Adrenal gland (tissue), 12 donors: ENCODE measurements around the gene TBX6. TPM values are rescaled to one million over a fixed set of nuclear protein-coding genes. Genes with fewer than 3 reads are reported as not detected.

Source experiments
- DNase-seq, 7 donors: peaks; one replicate each; pipeline ENCODE4 v3.0.0-alpha.2; 2019 to 2020
- H3K27ac ChIP-seq, 5 donors: fragments of 200-600 bp; sonication (generic) in 4 of 5; 1 replicate in 3 of 5; 2 replicates in 2 of 5; pipeline versions ENCODE4 v1.5.1 to v1.8.0; 2016 to 2020; ENCODE audit warnings: mild to moderate bottlenecking in 1 of 5
- H3K27me3 ChIP-seq: fragments of 200-600 bp; 2 replicates; pipeline ENCODE4 v1.8.0; 2021
- H3K36me3 ChIP-seq, 2 donors: fragments of 200-600 bp; replicated peaks in 1 of 2; 1 replicate in 1 of 2; 2 replicates in 1 of 2; pipeline versions ENCODE4 v1.5.1 to v1.8.0; 2018 to 2022
- H3K4me1 ChIP-seq, 2 donors: fragments of 200-600 bp; replicated peaks in 1 of 2; 1 replicate in 1 of 2; 2 replicates in 1 of 2; pipeline versions ENCODE4 v1.5.1 to v1.8.0; 2018 to 2021
- H3K4me3 ChIP-seq, 4 donors: fragments of 200-600 bp; sonication (generic) in 3 of 4; one replicate each; pipeline ENCODE4 v1.5.1; 2016 to 2018
- H3K9me3 ChIP-seq, 3 donors: fragments of 200-600 bp; sonication (generic) in 1 of 3; replicated peaks in 1 of 3; 1 replicate in 2 of 3; 2 replicates in 1 of 3; pipeline versions ENCODE4 v1.5.1 to v1.8.0; 2016 to 2021
- POLR2A ChIP-seq, 2 donors: fragments of 450-650 bp; IDR thresholded peaks; one replicate each; pipeline ENCODE4 v1.6.1; 2017; ENCODE audit warnings: antibody characterized with exemption in 2 of 2, mild to moderate bottlenecking in 2 of 2, moderate library complexity in 1 of 2
- WGBS, 4 donors: extraction: QIAGEN DNeasy Blood & Tissue Kit in 2 of 4; methylation state at CpG; one replicate each; pipeline versions ENCODE4 v1.1.5 to v1.1.7; 2013 to 2017; 5-methylcytosine and 5-hydroxymethylcytosine counted together
- intact Hi-C, 2 donors: fragments of 100-400 bp; cut with DNase I; formaldehyde crosslinking; loops; one replicate each; pipeline versions ENCODE4 v1.14.1 to v1.15.0; 2022 to 2023
- polyA plus RNA-seq, 3 donors: library from polyadenylated mRNA; stranded (reverse); fragments of 200-250 nt in 2 of 3; fragments of 350-450 nt in 1 of 3; fragmentation: Illumina TruSeq in 1 of 3; extraction: RNeasy Lipid Tissue Mini Kit (QIAGEN cat#74804) in 1 of 3; gene quantifications; one replicate each; pipeline ENCODE4 v1.2.3, GENCODE V29; 2013 to 2014
- total RNA-seq, 9 donors: library from RNA; depleted of rRNA in 4 of 9; stranded (reverse); fragments of >200 nt in 4 of 9; fragments of 120-200 nt in 1 of 9; fragmentation: NEBNext Ultra II Directional in 1 of 9; extraction: Animal tissue kit (Norgen Biotek cat#: 25700) in 1 of 9; gene quantifications; one replicate each; pipeline versions ENCODE4 v1.1.0 to v1.2.4, GENCODE V29; 2013 to 2023
- TF ChIP-seq, protein P1 (sequence below), 6 experiments: fragments of 450-650 bp in 4 of 6; fragments of 200-600 bp in 2 of 6; sonication (generic) in 1 of 6; IDR thresholded peaks; 1 replicate in 5 of 6; 2 replicates in 1 of 6; pipeline versions ENCODE4 v1.5.1 to v1.8.0; 2016 to 2021; ENCODE audit warnings: antibody characterized with exemption in 6 of 6, mild to moderate bottlenecking in 2 of 6, moderate library complexity in 1 of 6
- donor health status: healthy with polysubstance abuse.
- donor health status: Bipolar disorder and iron deficiency.
- donor health status: DM: yes; HTN: yes; CAD: no.
- donor health status: DM: no; HTN: no; CAD: no.
- donor health status: DM: no; HTN: no; CAD: no.
- donor health status: DM: yes; HTN: yes; CAD: no.

The TBX6 gene
- total and polyA plus RNA-seq, 12 donors: 0.22 to 5.1 (median 2.0) TPM

DNA sequence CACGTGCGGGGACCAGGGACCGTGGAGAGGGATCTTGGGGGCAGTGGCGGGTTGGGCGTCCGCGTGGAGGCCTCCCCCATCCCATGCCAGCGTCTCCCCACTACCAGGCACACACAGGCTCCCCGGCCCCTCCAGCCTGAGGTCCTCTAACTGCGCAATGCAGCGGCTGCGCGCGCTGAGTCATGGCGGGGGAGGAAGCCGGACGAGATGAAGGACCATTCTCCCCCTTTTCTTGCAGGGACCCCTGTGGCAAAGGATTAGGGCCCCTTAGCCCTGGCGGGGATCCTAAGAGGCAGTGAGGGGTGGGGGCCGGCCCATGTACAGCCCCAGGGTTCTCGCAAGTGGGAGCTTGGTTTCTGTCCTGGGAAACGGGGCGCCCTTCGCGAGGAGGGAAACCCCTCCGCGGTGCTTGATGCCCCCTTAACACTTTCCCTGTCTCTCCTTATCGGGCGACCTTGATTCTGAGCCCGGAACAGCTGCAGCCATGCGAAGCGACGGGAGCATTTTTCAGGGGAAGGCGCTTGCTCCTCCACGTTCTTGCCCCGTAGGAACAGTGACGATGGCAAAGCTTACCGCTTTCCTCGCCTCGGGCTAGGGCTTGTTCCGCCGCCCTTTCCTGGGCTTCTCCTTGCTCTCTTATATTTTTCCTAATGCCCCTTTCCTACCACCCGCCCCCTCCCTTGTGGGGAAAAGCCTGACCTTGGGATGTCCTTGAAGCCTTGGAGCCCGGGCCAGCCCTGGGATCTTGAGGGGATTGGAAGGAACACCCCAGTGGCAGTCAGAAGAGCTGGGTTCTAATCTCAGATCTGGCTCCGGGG lies 25.6 kb downstream of the TBX6 start:
- H3K4me1 ChIP-seq: peaks cover 41 to 50% of the 10 kb centered on the region in 2 donors
- 1% methylated on average over 20 to 44 of the region's 44 CpGs for WGBS, 4 donors
- peak overlapping the region; percentile 76 to 100 (median 99) for H3K27ac ChIP-seq
- peaks cover 0 to 45% of the 10 kb centered on the region in 2 donors for H3K36me3 ChIP-seq
- H3K4me3 ChIP-seq: peak overlapping the region; percentile 41 to 96 (median 88)
- H3K27me3 ChIP-seq: no peaks in the 10 kb centered on the region
- peak in 6 of 7 donors; percentile 45 to 79 (median 74) for DNase-seq
- intact Hi-C loops: no loop called here
- no peaks in the 10 kb centered on the region for H3K9me3 ChIP-seq
- TF ChIP-seq, protein P1, sequence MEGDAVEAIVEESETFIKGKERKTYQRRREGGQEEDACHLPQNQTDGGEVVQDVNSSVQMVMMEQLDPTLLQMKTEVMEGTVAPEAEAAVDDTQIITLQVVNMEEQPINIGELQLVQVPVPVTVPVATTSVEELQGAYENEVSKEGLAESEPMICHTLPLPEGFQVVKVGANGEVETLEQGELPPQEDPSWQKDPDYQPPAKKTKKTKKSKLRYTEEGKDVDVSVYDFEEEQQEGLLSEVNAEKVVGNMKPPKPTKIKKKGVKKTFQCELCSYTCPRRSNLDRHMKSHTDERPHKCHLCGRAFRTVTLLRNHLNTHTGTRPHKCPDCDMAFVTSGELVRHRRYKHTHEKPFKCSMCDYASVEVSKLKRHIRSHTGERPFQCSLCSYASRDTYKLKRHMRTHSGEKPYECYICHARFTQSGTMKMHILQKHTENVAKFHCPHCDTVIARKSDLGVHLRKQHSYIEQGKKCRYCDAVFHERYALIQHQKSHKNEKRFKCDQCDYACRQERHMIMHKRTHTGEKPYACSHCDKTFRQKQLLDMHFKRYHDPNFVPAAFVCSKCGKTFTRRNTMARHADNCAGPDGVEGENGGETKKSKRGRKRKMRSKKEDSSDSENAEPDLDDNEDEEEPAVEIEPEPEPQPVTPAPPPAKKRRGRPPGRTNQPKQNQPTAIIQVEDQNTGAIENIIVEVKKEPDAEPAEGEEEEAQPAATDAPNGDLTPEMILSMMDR (IDR thresholded peaks at IDR 0.05): peak in 1 of 6 experiments; percentile 6
- no peak for TF ChIP-seq POLR2A (IDR thresholded peaks at IDR 0.05)

DNA sequence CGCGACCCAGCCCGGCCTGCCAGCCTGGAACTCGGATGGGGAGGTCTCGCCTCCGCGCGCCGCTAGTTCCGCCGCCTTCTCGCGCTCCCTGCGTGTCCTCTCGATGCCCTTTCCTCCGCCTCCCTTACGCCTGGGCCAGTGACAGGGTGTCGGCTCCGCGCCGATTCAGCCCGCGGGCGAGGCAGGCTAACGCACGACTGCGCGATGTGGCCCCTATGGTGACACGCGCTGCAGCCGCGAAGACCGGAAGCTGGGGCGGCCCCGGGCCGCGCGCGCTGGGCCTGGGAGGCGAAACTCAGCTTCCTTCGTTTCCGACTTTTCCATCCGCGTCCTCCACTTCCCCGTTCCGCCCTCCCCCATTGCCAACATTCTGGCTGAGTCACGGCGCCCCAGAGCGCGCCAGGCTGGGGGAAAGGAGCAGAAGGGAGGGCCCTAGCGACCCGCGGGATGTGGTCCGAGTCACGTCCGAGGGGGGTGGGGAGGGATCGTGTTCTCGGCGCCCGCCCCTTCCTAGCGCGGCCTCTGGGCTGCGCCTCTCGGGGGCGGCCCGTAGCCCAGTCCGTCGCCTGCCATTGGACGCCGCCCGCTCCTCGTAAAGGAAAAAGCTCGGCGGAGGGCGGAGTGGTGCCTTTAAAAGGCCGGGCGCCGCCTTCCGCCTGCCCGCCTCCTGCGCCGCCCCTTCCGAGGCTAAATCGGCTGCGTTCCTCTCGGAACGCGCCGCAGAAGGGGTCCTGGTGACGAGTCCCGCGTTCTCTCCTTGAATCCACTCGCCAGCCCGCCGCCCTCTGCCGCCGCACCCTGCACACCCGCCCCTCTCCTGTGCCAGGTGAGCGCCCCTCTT lies 26.4 kb downstream of the TBX6 start, which contains the start of gene ALDOA:
ALDOA (plus strand) TSS at position 659 of the 841 bp plus-strand sequence. CDS start 1,138 bp downstream, outside the sequence.
- Histone ChIP-seq H3K4me3 (peak within 1 kb of the TSS; percentile 45 to 96 (median 88)), H3K27ac (peak within 1 kb of the TSS; percentile 92 to 100 (median 99)), H3K4me1 (peaks cover 41 to 48% of the 10 kb centered on the region in 2 donors), H3K36me3 (peaks cover 0 to 36% of the 10 kb centered on the region in 2 donors), H3K27me3 (no peaks in the 10 kb centered on the region), H3K9me3 (no peaks in the 10 kb centered on the region)
- 0 to 1% (median 0%) methylated on average over 6 to 99 of the region's 99 CpGs for WGBS, 4 donors
- peak; percentile 99 for TF ChIP-seq POLR2A (IDR thresholded peaks at IDR 0.05)
- TF ChIP-seq, protein P1 (IDR thresholded peaks at IDR 0.05): peak in 1 of 6 experiments; percentile 29
- DNase-seq: peak; percentile 98 to 99 (median 99)
- intact Hi-C loops: no loop called here

- intact Hi-C loops: no loop called here
- peaks cover 37 to 41% of the 10 kb centered on the region in 2 donors for H3K4me1 ChIP-seq
These were observed 27.0 kb downstream of the TBX6 start for GRCh38 chr16:30064729-30065101.

More at GRCh38 chr16:30064729-30065101, 27.0 kb downstream of the TBX6 start:
- peak in 1 of 2 donors; percentile 80 for TF ChIP-seq POLR2A (IDR thresholded peaks at IDR 0.05)
- TF ChIP-seq, protein P1 (IDR thresholded peaks at IDR 0.05): no peak
- no peak for DNase-seq
- no peaks in the 10 kb centered on the region for H3K27me3 ChIP-seq
- H3K36me3 ChIP-seq: peaks cover 0 to 30% of the 10 kb centered on the region in 2 donors
- H3K27ac ChIP-seq: peak overlapping the region; percentile 92 to 100 (median 99)
- H3K9me3 ChIP-seq: no peaks in the 10 kb centered on the region
- 0 to 1% (median 0%) methylated on average over 5 to 25 of the region's 25 CpGs for WGBS, 4 donors
- H3K4me3 ChIP-seq: peak overlapping the region; percentile 37 to 96 (median 66)
